Liver (tissue), 9 donors: Measurements from ENCODE around the gene ZNF141. TPM values are rescaled to one million over a fixed set of nuclear protein-coding genes. Genes with fewer than 3 reads are reported as not detected.
A peak's percentile ranks its signal among the peaks of the same experiment; 100 is the strongest.

ENCODE experiments used
- DNase-seq: peaks from one replicate; pipeline ENCODE4 v3.0.0-alpha.2; 2017; ENCODE audit warnings: low spot score
- H3K27ac ChIP-seq, 2 donors: one replicate each; pipeline ENCODE4 v1.7.0; 2013; ENCODE audit warnings: inconsistent platforms in 2 of 2, low read length in 2 of 2, control low read depth in 1 of 2, low read depth in 1 of 2, mild to moderate bottlenecking in 1 of 2
- H3K27me3 ChIP-seq, 4 donors: one replicate each; pipeline versions ENCODE4 v1.6.1 to v1.7.0; 2013; ENCODE audit warnings: low read length in 3 of 4, inconsistent platforms in 1 of 4, mild to moderate bottlenecking in 1 of 4, moderate library complexity in 1 of 4; ENCODE audit not compliant: control insufficient read depth in 4 of 4, insufficient read depth in 4 of 4
- H3K36me3 ChIP-seq, 4 donors: one replicate each; pipeline versions ENCODE4 v1.6.1 to v1.7.0; 2013; ENCODE audit warnings: low read length in 3 of 4, mild to moderate bottlenecking in 3 of 4, low read depth in 1 of 4, moderate library complexity in 1 of 4; ENCODE audit not compliant: control insufficient read depth in 4 of 4, insufficient read depth in 3 of 4
- H3K4me1 ChIP-seq, 4 donors: one replicate each; pipeline versions ENCODE4 v1.6.1 to v1.7.0; 2013; ENCODE audit warnings: low read length in 3 of 4, mild to moderate bottlenecking in 3 of 4, moderate library complexity in 1 of 4; ENCODE audit not compliant: control insufficient read depth in 4 of 4, insufficient read depth in 4 of 4
- H3K4me3 ChIP-seq, 3 donors: one replicate each; pipeline versions ENCODE4 v1.6.1 to v1.7.0; 2013; ENCODE audit warnings: low read length in 3 of 3, control low read depth in 1 of 3, low read depth in 1 of 3, mild to moderate bottlenecking in 1 of 3
- H3K9ac ChIP-seq, 2 donors: one replicate each; pipeline ENCODE4 v1.7.0; 2013; ENCODE audit warnings: low read length in 2 of 2, mild to moderate bottlenecking in 2 of 2, moderate library complexity in 2 of 2, control low read depth in 1 of 2, low read depth in 1 of 2
- H3K9me3 ChIP-seq, 4 donors: one replicate each; pipeline versions ENCODE4 v1.6.1 to v1.7.0; 2013; ENCODE audit warnings: low read length in 3 of 4; ENCODE audit not compliant: control insufficient read depth in 4 of 4
- EGR1 ChIP-seq, 2 donors: IDR thresholded peaks; 2 replicates each; pipeline ENCODE4 v1.6.1; 2016 to 2018; ENCODE audit warnings: antibody characterized with exemption in 2 of 2, low read depth in 2 of 2
- FOXA1 ChIP-seq: IDR thresholded peaks from 2 replicates; pipeline ENCODE4 v1.6.1; 2016; ENCODE audit warnings: antibody characterized with exemption
- FOXA2 ChIP-seq: IDR thresholded peaks from 2 replicates; pipeline ENCODE4 v1.6.1; 2016; ENCODE audit warnings: antibody characterized with exemption
- GABPA ChIP-seq, 2 donors: IDR thresholded peaks in 1 of 2; conservative IDR thresholded peaks in 1 of 2; 2 replicates each; pipeline ENCODE4 v1.6.1; 2016; ENCODE audit warnings: antibody characterized with exemption in 2 of 2, mild to moderate bottlenecking in 1 of 2, moderate library complexity in 1 of 2
- HNF4A ChIP-seq, 2 donors: conservative IDR thresholded peaks; 2 replicates each; pipeline ENCODE4 v1.6.1; 2016; ENCODE audit warnings: antibody characterized with exemption in 2 of 2, mild to moderate bottlenecking in 2 of 2
- JUND ChIP-seq, 2 donors: IDR thresholded peaks; 2 replicates each; pipeline ENCODE4 v1.6.1; 2016; ENCODE audit warnings: antibody characterized with exemption in 2 of 2
- NR2F2 ChIP-seq: IDR thresholded peaks from 2 replicates; pipeline ENCODE4 v1.6.1; 2016; ENCODE audit warnings: antibody characterized with exemption
- RAD21 ChIP-seq, 2 donors: IDR thresholded peaks; 2 replicates each; pipeline ENCODE4 v1.6.1; 2016; ENCODE audit warnings: antibody characterized with exemption in 2 of 2, mild to moderate bottlenecking in 2 of 2
- RXRA ChIP-seq, 2 donors: IDR thresholded peaks; 2 replicates each; pipeline ENCODE4 v1.6.1; 2017 to 2018; ENCODE audit warnings: antibody characterized with exemption in 2 of 2, mild to moderate bottlenecking in 1 of 2
- SP1 ChIP-seq: IDR thresholded peaks from 2 replicates; pipeline ENCODE4 v1.6.1; 2018; ENCODE audit warnings: antibody characterized with exemption, mild to moderate bottlenecking
- TAF1 ChIP-seq: conservative IDR thresholded peaks from 2 replicates; pipeline ENCODE4 v1.6.1; 2016; ENCODE audit warnings: antibody characterized with exemption, mild to moderate bottlenecking
- WGBS: extraction: QIAGEN DNeasy Blood & Tissue Kit; methylation state at CpG from one replicate; pipeline ENCODE4 v1.1.7; 2013; 5-methylcytosine and 5-hydroxymethylcytosine counted together
- polyA plus RNA-seq, 2 donors: library from polyadenylated mRNA; stranded (reverse) in 1 of 2; unstranded in 1 of 2; fragments of 200-250 nt in 1 of 2; fragments of >200 nt in 1 of 2; fragmentation: Nextera tagmentation in 1 of 2; extraction: Ambion mirVana in 1 of 2; gene quantifications; one replicate each; pipeline versions ENCODE4 v1.2.1 to v1.2.3, GENCODE V29; 2013 to 2015
- total RNA-seq, 2 donors: library from RNA; depleted of rRNA; stranded (reverse); fragments of >200 nt; gene quantifications; one replicate each; pipeline ENCODE4 v1.2.3, GENCODE V29; 2014
- TF ChIP-seq, protein P1 (sequence below): fragments of 150-350 bp; IDR thresholded peaks from 2 replicates; pipeline ENCODE4 v1.5.1; 2017; ENCODE audit warnings: improper control_type of control experiment, low read depth, low read length; ENCODE audit not compliant: missing input control
- TF ChIP-seq, protein P2 (sequence below): IDR thresholded peaks from 2 replicates; pipeline ENCODE4 v1.6.1; 2016; ENCODE audit warnings: antibody characterized with exemption
- TF ChIP-seq, protein P3 (sequence below): IDR thresholded peaks from 2 replicates; pipeline ENCODE4 v1.6.1; 2016; ENCODE audit warnings: antibody characterized with exemption, mild to moderate bottlenecking
- TF ChIP-seq, protein P4 (sequence below): IDR thresholded peaks from 2 replicates; pipeline ENCODE4 v1.6.1; 2016; ENCODE audit warnings: antibody characterized with exemption
- donor health status: healthy.
- donor health status: healthy.
- donor health status: healthy.
- donor health status: healthy.
- donor health status: healthy.

Gene ZNF141
- total and polyA plus RNA-seq, 4 donors, result 2.1 to 15.4 (median 7.7) TPM

DNA sequence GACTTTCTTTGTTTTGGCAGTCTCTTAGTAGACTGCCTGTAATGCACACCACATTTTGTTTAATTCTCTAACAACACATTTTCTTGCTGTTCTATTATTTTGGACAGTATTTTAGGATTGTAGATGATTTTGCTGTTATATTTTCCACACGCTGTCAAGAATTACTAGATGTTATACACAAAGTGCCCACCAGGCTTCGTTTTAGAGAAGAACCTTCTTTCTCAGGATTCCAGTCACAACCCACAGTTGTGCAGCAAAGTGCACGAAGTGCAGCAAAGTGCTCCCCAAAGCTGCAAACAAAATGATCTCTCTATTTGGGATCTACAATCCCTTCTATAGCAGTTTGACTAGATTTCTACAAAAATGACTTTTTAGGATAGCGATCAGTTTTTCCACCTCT lies 2.4 kb downstream of the ZNF141 start:
- peaks cover 17 to 35% (median 23%) of the 10 kb centered on the region in 4 donors for H3K9me3 ChIP-seq
- H3K27me3 ChIP-seq, result no peaks in the 10 kb centered on the region
- peak overlapping the region in 1 of 3 donors; percentile 21 for H3K4me3 ChIP-seq
- WGBS, result 94% methylated on average over 4 of the region's 4 CpGs
- H3K4me1 ChIP-seq, result peaks cover 4 to 12% (median 8%) of the 10 kb centered on the region in 4 donors
- peaks cover 4 to 19% (median 18%) of the 10 kb centered on the region in 4 donors for H3K36me3 ChIP-seq
- no peak overlapping the region for H3K9ac ChIP-seq
- TF ChIP-seq, protein P1, sequence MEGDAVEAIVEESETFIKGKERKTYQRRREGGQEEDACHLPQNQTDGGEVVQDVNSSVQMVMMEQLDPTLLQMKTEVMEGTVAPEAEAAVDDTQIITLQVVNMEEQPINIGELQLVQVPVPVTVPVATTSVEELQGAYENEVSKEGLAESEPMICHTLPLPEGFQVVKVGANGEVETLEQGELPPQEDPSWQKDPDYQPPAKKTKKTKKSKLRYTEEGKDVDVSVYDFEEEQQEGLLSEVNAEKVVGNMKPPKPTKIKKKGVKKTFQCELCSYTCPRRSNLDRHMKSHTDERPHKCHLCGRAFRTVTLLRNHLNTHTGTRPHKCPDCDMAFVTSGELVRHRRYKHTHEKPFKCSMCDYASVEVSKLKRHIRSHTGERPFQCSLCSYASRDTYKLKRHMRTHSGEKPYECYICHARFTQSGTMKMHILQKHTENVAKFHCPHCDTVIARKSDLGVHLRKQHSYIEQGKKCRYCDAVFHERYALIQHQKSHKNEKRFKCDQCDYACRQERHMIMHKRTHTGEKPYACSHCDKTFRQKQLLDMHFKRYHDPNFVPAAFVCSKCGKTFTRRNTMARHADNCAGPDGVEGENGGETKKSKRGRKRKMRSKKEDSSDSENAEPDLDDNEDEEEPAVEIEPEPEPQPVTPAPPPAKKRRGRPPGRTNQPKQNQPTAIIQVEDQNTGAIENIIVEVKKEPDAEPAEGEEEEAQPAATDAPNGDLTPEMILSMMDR, result peak; percentile 16
- TF ChIP-seq NR2F2, result no peak
- no peak overlapping the region for H3K27ac ChIP-seq
- DNase-seq, result no peak

DNA sequence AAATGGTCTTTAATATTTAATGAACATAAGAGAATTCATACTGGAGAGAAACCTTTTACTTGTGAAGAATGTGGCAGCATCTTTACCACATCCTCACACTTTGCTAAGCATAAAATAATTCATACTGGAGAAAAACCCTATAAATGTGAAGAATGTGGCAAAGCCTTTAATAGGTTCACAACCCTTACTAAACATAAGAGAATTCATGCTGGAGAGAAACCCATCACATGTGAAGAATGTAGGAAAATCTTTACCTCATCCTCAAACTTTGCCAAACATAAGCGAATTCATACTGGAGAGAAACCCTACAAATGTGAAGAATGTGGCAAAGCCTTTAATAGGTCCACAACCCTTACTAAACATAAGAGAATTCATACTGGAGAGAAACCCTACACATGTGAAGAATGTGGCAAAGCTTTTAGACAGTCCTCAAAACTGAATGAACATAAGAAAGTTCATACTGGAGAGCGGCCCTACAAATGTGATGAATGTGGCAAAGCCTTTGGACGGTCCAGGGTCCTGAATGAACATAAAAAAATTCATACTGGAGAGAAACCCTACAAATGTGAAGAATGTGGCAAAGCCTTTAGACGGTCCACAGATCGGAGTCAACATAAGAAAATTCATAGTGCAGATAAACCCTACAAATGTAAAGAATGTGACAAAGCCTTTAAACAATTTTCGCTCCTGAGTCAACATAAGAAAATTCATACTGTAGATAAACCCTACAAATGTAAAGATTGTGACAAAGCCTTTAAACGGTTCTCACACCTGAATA lies 35.6 kb downstream of the ZNF141 start:
- H3K9me3 ChIP-seq, result peaks cover 31 to 91% (median 51%) of the 10 kb centered on the region in 4 donors

More for the DNA sequence above, 35.6 kb downstream of the ZNF141 start:
- H3K27me3 ChIP-seq, result no peaks in the 10 kb centered on the region
- H3K36me3 ChIP-seq, result peaks cover 2 to 45% (median 32%) of the 10 kb centered on the region in 4 donors
- H3K9ac ChIP-seq, result no peak overlapping the region
- 96% methylated on average over 7 of the region's 7 CpGs for WGBS
- TF ChIP-seq FOXA1, result no peak
- no peak for TF ChIP-seq TAF1
- TF ChIP-seq, protein P2, sequence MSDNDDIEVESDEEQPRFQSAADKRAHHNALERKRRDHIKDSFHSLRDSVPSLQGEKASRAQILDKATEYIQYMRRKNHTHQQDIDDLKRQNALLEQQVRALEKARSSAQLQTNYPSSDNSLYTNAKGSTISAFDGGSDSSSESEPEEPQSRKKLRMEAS, result no peak
- no peak for TF ChIP-seq EGR1 (IDR thresholded peaks at IDR 0.05; ENCODE audit: low read depth in 2 of 2)
- TF ChIP-seq, protein P1, result no peak
- no peak for TF ChIP-seq RAD21 (IDR thresholded peaks at IDR 0.05)
- no peak for TF ChIP-seq NR2F2
- TF ChIP-seq, protein P3, sequence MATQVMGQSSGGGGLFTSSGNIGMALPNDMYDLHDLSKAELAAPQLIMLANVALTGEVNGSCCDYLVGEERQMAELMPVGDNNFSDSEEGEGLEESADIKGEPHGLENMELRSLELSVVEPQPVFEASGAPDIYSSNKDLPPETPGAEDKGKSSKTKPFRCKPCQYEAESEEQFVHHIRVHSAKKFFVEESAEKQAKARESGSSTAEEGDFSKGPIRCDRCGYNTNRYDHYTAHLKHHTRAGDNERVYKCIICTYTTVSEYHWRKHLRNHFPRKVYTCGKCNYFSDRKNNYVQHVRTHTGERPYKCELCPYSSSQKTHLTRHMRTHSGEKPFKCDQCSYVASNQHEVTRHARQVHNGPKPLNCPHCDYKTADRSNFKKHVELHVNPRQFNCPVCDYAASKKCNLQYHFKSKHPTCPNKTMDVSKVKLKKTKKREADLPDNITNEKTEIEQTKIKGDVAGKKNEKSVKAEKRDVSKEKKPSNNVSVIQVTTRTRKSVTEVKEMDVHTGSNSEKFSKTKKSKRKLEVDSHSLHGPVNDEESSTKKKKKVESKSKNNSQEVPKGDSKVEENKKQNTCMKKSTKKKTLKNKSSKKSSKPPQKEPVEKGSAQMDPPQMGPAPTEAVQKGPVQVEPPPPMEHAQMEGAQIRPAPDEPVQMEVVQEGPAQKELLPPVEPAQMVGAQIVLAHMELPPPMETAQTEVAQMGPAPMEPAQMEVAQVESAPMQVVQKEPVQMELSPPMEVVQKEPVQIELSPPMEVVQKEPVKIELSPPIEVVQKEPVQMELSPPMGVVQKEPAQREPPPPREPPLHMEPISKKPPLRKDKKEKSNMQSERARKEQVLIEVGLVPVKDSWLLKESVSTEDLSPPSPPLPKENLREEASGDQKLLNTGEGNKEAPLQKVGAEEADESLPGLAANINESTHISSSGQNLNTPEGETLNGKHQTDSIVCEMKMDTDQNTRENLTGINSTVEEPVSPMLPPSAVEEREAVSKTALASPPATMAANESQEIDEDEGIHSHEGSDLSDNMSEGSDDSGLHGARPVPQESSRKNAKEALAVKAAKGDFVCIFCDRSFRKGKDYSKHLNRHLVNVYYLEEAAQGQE, result no peak
- TF ChIP-seq, protein P4, sequence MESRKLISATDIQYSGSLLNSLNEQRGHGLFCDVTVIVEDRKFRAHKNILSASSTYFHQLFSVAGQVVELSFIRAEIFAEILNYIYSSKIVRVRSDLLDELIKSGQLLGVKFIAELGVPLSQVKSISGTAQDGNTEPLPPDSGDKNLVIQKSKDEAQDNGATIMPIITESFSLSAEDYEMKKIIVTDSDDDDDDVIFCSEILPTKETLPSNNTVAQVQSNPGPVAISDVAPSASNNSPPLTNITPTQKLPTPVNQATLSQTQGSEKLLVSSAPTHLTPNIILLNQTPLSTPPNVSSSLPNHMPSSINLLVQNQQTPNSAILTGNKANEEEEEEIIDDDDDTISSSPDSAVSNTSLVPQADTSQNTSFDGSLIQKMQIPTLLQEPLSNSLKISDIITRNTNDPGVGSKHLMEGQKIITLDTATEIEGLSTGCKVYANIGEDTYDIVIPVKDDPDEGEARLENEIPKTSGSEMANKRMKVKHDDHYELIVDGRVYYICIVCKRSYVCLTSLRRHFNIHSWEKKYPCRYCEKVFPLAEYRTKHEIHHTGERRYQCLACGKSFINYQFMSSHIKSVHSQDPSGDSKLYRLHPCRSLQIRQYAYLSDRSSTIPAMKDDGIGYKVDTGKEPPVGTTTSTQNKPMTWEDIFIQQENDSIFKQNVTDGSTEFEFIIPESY, result no peak
- TF ChIP-seq SP1, result no peak
- no peak for TF ChIP-seq FOXA2
- TF ChIP-seq RXRA (IDR thresholded peaks at IDR 0.05), result no peak
- TF ChIP-seq HNF4A (conservative IDR thresholded peaks at IDR 0.05), result no peak
- TF ChIP-seq JUND (IDR thresholded peaks at IDR 0.05), result no peak
- no peak for TF ChIP-seq GABPA (IDR thresholded peaks at IDR 0.05 in 1 of 2, conservative IDR thresholded peaks at IDR 0.05 in 1 of 2)
- H3K4me1 ChIP-seq, result no peaks in the 10 kb centered on the region
- no peak overlapping the region for H3K27ac ChIP-seq
- DNase-seq, result no peak
- H3K4me3 ChIP-seq, result peak overlapping the region in 2 of 3 donors; percentile 44 to 56
